Choroid plexus epithelial cell (primary cell): ENCODE measurements around the gene PLXNB1.

Source experiments
- DNase-seq: peaks from one replicate; pipeline ENCODE4 v3.0.0-alpha.2; 2010; ENCODE audit warnings: low read depth
- H3K4me3 ChIP-seq: 2 replicates; pipeline ENCODE4 v1.5.1; 2011; ENCODE audit warnings: low read depth, mild to moderate bottlenecking, control low read depth, low read length, moderate library complexity
- CTCF ChIP-seq: conservative IDR thresholded peaks from 2 replicates; pipeline ENCODE4 v1.5.1; 2011; ENCODE audit warnings: low read depth, mild to moderate bottlenecking, control low read depth, inconsistent platforms, low read length, moderate library complexity

PLXNB1 gene

GRCh38 chr3:48446425-48447193 lies 16.7 kb upstream of the PLXNB1 start, which contains the start of gene ATRIP:
Gene ATRIP (plus strand): TSS chr3:48446737. CDS start chr3:48446846, 109 bp downstream.
- H3K4me3 ChIP-seq, result peak within 1 kb of the TSS; percentile 95
- TF ChIP-seq CTCF, result no peak
- peak; percentile 84 for DNase-seq

GRCh38 chr3:48446043-48446424 lies 16.1 kb upstream of the PLXNB1 start:
- no peak for DNase-seq
- no peak for TF ChIP-seq CTCF
- H3K4me3 ChIP-seq, result peak overlapping the region; percentile 95

GRCh38 chr3:48445277-48445882 lies 15.5 kb upstream of the PLXNB1 start:
- no peak for DNase-seq
- TF ChIP-seq CTCF, result no peak
- no peak overlapping the region for H3K4me3 ChIP-seq

GRCh38 chr3:48441940-48442339 lies 12.1 kb upstream of the PLXNB1 start:
- TF ChIP-seq CTCF, result no peak
- no peak overlapping the region for H3K4me3 ChIP-seq

DNA sequence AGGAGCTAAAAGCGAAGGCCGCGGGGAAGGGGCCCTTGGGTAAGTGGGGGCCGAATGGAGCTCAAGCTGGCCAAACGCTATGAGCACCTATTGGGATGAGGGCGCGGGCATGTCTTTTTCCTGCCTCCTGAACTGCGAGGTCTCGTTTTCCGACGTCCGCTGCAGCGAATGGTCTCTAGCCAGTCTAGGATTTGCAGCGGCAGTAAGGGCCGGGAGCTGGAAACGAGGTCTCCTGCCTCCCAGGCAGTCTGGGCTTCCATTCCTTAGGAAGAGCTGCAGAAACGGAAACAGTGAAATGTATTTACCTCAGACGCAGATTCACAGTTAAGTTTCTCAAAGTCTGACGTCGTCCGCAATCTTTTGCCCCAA lies 10.7 kb upstream of the PLXNB1 start:
- H3K4me3 ChIP-seq, result peak overlapping the region; percentile 76
- peak; percentile 42 for DNase-seq
- TF ChIP-seq CTCF, result no peak

More at GRCh38 chr3:48441940-48442339, 12.1 kb upstream of the PLXNB1 start:
- DNase-seq, result no peak

- TF ChIP-seq CTCF, result no peak
- peak; percentile 97 for DNase-seq
- H3K4me3 ChIP-seq, result peak within 1 kb of the TSS; percentile 76
These were observed 10.1 kb upstream of the PLXNB1 start, which contains the start of the genes CCDC51 and TMA7 for GRCh38 chr3:48439820-48440589. Gene CCDC51 (minus strand): TSS chr3:48440119. CDS start chr3:48435128, 4,991 bp downstream. Gene TMA7 (plus strand): TSS chr3:48440257. CDS start chr3:48440297, 40 bp downstream.
